GM18907 (cell line): ENCODE measurements around the gene LBH.

ENCODE experiments used
- ATAC-seq: cut with Tn5 transposase; IDR thresholded peaks from one replicate; pipeline ENCODE4 v1.9.1; 2021; ENCODE audit warnings: mild to moderate bottlenecking, moderate library complexity; ENCODE audit not compliant: unreplicated experiment

Gene LBH

GRCh38 chr2:30234180-30234971, 3.0 kb downstream of the LBH start:
- no peak for ATAC-seq

- no peak for ATAC-seq
Observed at GRCh38 chr2:30235008-30235655, 3.8 kb downstream of the LBH start.

- ATAC-seq: no peak
Observed at GRCh38 chr2:30235859-30236535, 4.7 kb downstream of the LBH start.

GRCh38 chr2:30236591-30237238, 5.4 kb downstream of the LBH start:
- no peak for ATAC-seq

- no peak for ATAC-seq
Observed at GRCh38 chr2:30237239-30237965, 6.1 kb downstream of the LBH start.

GRCh38 chr2:30237966-30238800, 6.8 kb downstream of the LBH start:
- no peak for ATAC-seq

GRCh38 chr2:30239308-30239985, 8.1 kb downstream of the LBH start:
- ATAC-seq: no peak

GRCh38 chr2:30239986-30240752, 8.8 kb downstream of the LBH start:
- ATAC-seq: no peak

GRCh38 chr2:30243231-30243630, 11.9 kb downstream of the LBH start:
- no peak for ATAC-seq

GRCh38 chr2:30245364-30245763, 14.0 kb downstream of the LBH start:
- ATAC-seq: no peak

GRCh38 chr2:30248791-30249190, 17.5 kb downstream of the LBH start:
- ATAC-seq: no peak

GRCh38 chr2:30249354-30249753, 18.0 kb downstream of the LBH start:
- no peak for ATAC-seq

GRCh38 chr2:30250421-30250820, 19.1 kb downstream of the LBH start:
- ATAC-seq: no peak

GRCh38 chr2:30252723-30253701, 21.7 kb downstream of the LBH start:
- ATAC-seq: no peak

GRCh38 chr2:30253873-30254684, 22.7 kb downstream of the LBH start:
- ATAC-seq: no peak

GRCh38 chr2:30254685-30255001, 23.3 kb downstream of the LBH start:
- no peak for ATAC-seq

- no peak for ATAC-seq
Observed at GRCh38 chr2:30255026-30255425, 23.7 kb downstream of the LBH start.
